GM19328 (cell line): ENCODE results near the gene ADAMTSL2.

Experiments used
- ATAC-seq: cut with Tn5 transposase; IDR thresholded peaks from one replicate; pipeline ENCODE4 v1.9.1; 2021; ENCODE audit warnings: mild to moderate bottlenecking, moderate library complexity; ENCODE audit not compliant: unreplicated experiment

Gene ADAMTSL2

GRCh38 chr9:133516256-133516960 lies 18.1 kb upstream of the ADAMTSL2 start:
- no peak for ATAC-seq

- ATAC-seq = no peak
Measured at GRCh38 chr9:133516961-133517350, 17.5 kb upstream of the ADAMTSL2 start.

GRCh38 chr9:133517711-133518110 lies 16.8 kb upstream of the ADAMTSL2 start:
- ATAC-seq = no peak

GRCh38 chr9:133518200-133518599 lies 16.3 kb upstream of the ADAMTSL2 start:
- no peak for ATAC-seq

- no peak for ATAC-seq
Measured at GRCh38 chr9:133518706-133519449, 15.6 kb upstream of the ADAMTSL2 start.

GRCh38 chr9:133519693-133520092 lies 14.8 kb upstream of the ADAMTSL2 start:
- no peak for ATAC-seq

GRCh38 chr9:133520121-133520835 lies 14.2 kb upstream of the ADAMTSL2 start:
- no peak for ATAC-seq

- no peak for ATAC-seq
Measured at GRCh38 chr9:133521122-133522072, 13.1 kb upstream of the ADAMTSL2 start.

- ATAC-seq = no peak
Measured at GRCh38 chr9:133522073-133522910, 12.2 kb upstream of the ADAMTSL2 start.

- no peak for ATAC-seq
Measured at GRCh38 chr9:133523106-133523505, 11.4 kb upstream of the ADAMTSL2 start.

- ATAC-seq = no peak
Measured at GRCh38 chr9:133524146-133524545, 10.4 kb upstream of the ADAMTSL2 start.

- no peak for ATAC-seq
Measured at GRCh38 chr9:133524679-133525228, 9.8 kb upstream of the ADAMTSL2 start, which contains the start of gene MYMK. Gene MYMK (minus strand): TSS chr9:133524959. CDS start chr9:133524844, 115 bp downstream.

- ATAC-seq = no peak
Measured at GRCh38 chr9:133525677-133526076, 8.8 kb upstream of the ADAMTSL2 start.

GRCh38 chr9:133526721-133527321 lies 7.7 kb upstream of the ADAMTSL2 start:
- ATAC-seq = no peak

- ATAC-seq = no peak
Measured at GRCh38 chr9:133527444-133527920, 7.0 kb upstream of the ADAMTSL2 start.

GRCh38 chr9:133528001-133528875 lies 6.3 kb upstream of the ADAMTSL2 start:
- no peak for ATAC-seq

- ATAC-seq = no peak
Measured at GRCh38 chr9:133528876-133529241, 5.6 kb upstream of the ADAMTSL2 start.

GRCh38 chr9:133529457-133529856 lies 5.0 kb upstream of the ADAMTSL2 start:
- ATAC-seq = no peak
